Measurements from ENCODE around the gene KIF26B.

DNA sequence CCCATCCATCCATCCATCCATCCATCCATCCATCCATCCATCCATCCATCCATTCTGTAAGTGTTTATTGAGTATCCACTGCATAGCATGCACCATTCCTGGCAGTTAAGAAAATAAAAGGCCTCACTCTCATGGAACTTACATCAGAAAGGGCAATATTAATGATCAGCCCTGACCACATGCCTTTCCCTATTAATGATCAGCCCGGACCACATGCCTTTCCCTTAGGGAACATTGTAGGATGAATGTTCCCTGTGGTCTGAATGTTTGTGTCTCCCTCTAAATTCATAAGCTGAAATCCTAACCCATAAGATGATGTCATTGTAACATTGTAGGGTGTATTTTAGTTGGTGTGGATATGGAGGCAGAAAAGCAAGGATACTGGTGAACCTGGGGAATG, 365.8 kb downstream of the KIF26B start:
- TF ChIP-seq, protein P1, sequence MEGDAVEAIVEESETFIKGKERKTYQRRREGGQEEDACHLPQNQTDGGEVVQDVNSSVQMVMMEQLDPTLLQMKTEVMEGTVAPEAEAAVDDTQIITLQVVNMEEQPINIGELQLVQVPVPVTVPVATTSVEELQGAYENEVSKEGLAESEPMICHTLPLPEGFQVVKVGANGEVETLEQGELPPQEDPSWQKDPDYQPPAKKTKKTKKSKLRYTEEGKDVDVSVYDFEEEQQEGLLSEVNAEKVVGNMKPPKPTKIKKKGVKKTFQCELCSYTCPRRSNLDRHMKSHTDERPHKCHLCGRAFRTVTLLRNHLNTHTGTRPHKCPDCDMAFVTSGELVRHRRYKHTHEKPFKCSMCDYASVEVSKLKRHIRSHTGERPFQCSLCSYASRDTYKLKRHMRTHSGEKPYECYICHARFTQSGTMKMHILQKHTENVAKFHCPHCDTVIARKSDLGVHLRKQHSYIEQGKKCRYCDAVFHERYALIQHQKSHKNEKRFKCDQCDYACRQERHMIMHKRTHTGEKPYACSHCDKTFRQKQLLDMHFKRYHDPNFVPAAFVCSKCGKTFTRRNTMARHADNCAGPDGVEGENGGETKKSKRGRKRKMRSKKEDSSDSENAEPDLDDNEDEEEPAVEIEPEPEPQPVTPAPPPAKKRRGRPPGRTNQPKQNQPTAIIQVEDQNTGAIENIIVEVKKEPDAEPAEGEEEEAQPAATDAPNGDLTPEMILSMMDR (IDR thresholded peaks at IDR 0.05), result no peak
- TF ChIP-seq EP300 (IDR thresholded peaks at IDR 0.05), result no peak

Data from stomach (tissue), 4 donors.